Central memory CD4-positive, alpha-beta T cell (primary cell): ENCODE data around the gene NOS1AP.
"Not testable (repeated sequence)": the region's sequence is repeated elsewhere in the genome, so short reads cannot be mapped to it uniquely, and the experiment has no call there.

ENCODE experiments used
- DNase-seq: peaks from one replicate; pipeline ENCODE4 v3.0.0; 2022
- total RNA-seq, 3 experiments: gene quantifications; one replicate each; lab custom pipeline; 2026; lab: John Stamatoyannopoulos, UW

Gene NOS1AP
- 0 to 0.19 (median 0.04) reads per million in 3 experiments for total RNA-seq

DNA sequence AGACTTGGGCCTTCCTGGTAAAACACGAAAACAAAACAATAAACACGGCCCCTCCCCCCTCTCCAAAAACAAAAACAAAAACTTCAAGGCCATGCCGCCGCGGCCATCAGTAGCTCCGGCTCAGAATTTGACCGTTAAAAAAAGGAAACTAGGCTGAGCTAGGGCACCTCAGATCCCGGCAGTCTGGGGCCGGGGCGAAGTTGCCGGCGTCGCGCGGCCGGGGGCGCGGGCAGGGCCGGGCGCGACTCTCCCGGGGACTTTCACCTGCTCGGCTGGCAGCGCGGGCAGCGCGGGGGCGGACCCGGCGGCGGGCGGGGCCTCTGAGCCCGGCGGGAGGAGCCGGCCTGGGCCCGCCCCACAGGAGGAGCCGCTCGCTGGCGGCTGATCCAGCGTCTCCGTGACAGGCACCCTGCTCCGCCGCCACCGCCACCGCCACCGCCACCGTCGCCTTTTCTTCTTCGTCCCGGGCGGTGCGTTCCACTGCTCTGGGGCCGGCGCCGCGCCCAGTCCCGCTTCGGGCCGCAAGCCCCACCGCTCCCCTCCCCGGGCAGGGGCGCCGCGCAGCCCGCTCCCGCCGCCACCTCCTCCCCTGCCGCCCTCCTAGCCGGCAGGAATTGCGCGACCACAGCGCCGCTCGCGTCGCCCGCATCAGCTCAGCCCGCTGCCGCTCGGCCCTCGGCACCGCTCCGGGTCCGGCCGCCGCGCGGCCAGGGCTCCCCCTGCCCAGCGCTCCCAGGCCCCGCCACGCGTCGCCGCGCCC lies at the start of gene NOS1AP:
TSS of gene NOS1AP (plus strand) at position 358 of the 760 bp plus-strand sequence. CDS start 487 bp downstream, outside the sequence.
- peak; percentile 67 for DNase-seq

DNA sequence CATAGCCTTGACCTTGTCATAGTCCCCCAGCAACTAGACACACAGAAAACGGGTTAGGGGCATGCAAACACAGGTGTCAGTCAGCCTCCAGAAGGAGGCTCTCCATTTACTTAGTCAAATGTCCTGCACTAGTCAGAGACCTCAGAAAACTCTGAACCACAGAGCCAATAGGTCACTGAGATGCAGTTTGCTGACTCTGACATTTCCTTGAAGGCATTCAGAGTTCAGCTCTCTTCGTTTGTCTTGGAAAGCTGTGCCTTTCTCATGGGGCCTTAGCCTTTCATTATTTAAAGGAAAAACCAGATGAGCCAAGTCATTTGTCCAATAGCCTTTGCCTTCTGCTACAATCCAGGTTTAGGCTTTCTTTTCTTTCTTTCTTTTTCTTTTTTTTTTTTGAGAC lies 49.3 kb upstream of the NOS1AP start:
- DNase-seq: no peak

- DNase-seq: no peak
Measured at GRCh38 chr1:162021124-162021523, 48.4 kb upstream of the NOS1AP start.

DNA sequence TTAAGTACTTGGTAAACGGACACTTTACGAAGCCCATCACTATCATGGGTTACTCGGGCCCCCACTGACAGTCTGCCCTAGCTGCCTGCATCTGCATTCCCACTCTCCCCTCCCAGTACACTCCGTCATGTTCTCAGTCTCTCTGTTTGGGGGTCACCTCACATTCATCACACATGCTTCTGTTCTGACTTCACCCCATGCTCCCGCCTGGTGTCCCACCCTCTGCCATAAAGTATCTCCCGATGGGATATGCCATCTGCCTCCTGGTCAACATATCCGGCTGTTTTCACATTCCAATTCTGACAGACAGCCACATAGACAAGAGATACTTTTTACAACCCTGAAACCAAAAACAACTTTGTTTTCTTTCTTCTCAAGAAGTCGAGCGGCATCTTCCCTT lies 46.9 kb upstream of the NOS1AP start:
- DNase-seq: no peak

GRCh38 chr1:162023181-162023546 lies 46.3 kb upstream of the NOS1AP start:
- no peak for DNase-seq

DNA sequence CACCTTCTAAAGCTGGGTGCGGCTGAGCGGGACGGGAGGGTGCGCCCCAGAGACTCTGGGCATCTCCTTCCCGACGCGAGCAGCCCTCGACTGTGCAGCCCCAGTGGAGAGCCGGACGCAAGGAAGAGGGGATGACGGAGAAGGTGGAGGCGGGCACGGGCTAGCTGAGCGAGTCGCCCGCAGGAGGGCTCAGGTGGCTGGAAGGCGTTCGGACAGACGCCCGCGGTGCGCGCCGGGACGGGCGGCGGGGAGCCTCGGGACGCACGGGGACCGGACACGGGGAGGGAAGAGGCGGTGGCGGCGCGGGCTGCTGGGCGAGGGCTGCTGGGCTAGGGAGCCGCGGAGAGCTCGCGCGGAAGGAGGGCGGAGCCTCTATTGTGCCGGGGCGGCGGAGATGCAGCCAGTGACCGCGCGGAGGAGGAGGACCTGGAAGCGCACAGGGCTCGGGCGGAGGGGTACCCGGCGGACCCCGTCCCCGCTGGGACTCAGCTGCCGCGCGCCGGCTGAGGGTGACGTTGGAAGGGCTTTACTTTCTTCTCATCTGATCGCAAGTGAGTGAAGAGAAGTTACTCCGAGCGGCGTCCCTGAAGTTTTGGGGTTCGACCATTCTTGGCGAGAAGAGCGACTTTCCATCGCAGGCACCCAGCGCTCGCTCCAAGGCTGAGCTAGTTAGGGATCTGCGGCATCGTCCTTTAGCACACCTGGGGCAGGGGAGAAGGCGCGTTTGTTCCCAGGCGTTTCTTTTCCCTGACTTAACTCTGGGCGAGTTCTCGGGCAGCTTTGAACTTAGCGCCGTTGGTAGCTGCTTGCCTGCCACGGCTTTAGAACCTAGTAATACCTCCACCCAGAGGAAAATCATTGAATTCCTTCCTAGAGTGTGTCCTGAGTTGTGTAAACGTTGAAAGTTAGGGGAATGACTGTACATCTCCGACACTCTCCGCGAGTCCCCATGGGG lies 45.7 kb upstream of the NOS1AP start, which contains the start of gene OLFML2B:
TSS of gene OLFML2B (minus strand) at position 323 of the 955 bp plus-strand sequence. CDS start 439 bp downstream, outside the sequence.
- DNase-seq: peak; percentile 33

GRCh38 chr1:162025541-162025940 lies 44.0 kb upstream of the NOS1AP start:
- no peak for DNase-seq

GRCh38 chr1:162026881-162027280 lies 42.6 kb upstream of the NOS1AP start:
- no peak for DNase-seq

- DNase-seq: no peak
Measured at GRCh38 chr1:162028726-162029125, 40.8 kb upstream of the NOS1AP start.

DNA sequence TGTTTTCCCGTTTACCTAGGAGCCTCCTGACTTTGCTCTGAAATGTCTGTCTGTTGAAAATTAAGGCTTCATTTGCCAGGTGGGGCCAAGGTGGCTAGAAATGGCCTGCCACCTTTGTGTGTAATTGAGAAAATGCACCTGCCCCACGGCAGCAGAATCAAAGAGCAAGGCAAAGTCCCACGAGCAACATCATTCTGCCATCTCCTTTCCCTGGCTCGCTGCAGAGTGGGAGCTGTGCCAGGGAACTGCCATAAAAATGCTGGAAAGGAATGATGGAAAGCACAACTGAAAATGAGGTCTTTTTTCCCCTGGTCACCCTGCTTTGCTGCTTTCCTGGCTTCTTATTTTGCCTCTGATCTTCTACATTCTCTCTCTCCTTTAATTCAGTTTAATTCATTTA lies 40.3 kb upstream of the NOS1AP start:
- DNase-seq: no peak

DNA sequence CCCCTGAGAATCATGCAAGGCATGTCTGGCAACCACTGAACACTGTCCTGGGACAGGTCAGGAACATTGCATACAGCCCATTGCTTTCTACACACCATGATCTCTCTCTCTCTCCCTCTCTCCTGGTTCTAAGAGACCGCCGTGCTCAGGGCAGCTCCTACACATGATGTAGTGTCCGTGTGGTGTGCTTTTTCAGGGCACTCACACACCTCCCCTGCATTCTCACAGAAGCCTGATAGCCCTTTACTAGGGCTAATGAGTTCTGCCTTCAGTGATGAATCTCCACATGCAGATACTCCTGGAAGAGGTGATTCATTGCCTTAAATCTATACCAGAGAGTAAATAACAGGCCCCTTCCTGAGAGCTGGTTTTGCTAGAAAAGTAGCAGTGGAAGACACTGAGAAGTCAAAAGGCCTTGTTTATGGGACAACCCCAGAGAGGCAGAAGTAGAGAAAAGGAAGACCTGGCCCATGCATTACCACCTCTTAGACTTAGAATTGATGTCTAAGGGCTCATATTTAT lies 38.7 kb upstream of the NOS1AP start:
- DNase-seq: no peak

GRCh38 chr1:162033428-162033827 lies 36.1 kb upstream of the NOS1AP start:
- DNase-seq: no peak

DNA sequence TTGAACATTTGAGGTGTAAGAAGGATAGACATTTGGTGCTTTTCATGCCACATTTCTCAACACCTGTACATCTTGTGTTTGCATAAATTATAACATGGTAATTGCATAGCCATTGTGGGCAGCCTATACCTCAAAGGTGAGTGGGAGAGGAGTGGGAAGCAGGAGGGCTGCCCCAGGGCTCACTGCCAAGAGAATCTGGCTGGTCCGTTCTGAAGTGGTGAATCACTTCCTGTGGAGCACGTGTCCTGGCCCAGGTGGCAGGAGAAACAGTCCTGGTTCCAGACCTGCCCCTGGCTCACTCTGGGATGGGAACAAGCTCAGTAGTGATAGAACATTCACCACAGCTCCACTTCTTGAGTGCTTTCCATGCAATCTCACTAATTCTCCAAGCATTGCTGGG lies 34.2 kb upstream of the NOS1AP start:
- DNase-seq: no peak

DNA sequence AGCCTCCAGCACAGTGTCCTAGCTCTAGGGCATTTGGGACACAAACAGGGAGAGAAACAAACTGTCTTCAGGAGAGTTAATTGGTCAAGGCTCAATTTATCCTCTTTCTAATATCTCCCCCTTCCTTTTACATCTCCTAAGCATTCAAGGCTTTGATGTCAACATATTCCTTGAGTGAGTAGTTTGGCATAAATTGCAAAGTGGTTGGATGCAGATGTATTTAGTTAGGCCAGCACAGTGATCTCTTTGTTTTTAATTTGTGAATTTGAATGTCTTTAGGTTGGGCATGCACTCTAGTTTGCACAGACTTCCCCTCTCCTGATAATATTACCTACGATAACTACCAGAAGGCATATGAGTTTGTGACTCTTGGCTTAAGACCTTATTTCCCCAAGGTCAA lies 33.3 kb upstream of the NOS1AP start:
- no peak for DNase-seq

GRCh38 chr1:162038624-162039023 lies 30.9 kb upstream of the NOS1AP start:
- no peak for DNase-seq

DNA sequence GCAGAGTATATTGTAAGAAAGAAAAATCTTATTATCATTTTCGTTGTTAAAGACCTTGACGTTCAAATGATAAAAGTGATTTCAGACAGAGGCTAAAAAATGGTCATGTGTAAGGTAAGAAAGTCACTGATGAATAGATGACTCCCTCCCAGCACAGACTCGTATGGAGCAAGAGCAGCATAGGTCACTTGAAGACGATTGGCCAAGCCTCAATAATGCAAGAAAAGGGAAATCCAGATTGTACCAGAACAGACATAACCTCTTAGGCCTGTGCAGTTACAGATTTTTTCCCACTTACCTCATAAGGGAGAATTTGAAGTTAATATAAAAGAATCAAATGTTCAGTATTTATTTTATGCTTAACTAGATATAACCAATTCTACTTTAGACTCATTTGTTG lies 29.5 kb upstream of the NOS1AP start:
- DNase-seq: no peak

DNA sequence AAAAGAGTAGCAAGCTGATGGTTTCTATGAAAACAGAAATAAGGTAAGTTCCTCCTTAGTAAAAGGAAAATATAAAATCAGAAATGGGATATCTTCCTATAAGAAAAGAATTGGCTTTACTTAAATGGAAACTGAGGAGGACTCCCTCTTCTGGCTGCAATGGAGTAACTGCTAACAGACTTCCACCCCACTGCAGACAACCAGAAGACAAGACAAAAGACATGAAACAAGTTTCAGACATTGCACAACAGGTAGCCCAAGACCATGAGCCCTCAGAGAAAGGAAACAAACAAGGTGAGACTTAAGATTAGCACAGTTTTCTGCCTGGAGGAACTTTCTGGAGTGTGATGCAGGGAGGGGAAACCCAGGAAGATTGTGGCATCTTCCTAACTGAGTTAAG lies 28.8 kb upstream of the NOS1AP start:
- no peak for DNase-seq

DNA sequence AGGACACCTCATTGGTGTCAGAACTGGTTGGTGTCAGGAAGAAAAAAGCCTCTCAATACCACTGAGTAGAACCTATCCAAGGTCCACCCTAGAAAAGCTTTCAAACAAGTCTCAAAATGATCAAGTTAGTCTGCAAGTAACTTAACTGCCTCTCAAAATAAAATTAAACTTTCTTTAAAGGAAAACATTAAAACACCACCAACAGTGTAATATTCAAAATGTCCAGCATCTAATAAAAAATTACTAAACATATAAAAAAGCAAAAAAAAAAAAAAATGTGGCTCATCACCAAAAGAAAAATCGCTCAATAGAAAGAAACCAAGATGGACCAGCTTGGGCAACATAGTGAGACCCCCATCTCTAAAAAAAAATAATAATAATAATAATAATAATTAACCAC lies 27.1 kb upstream of the NOS1AP start:
- no peak for DNase-seq

GRCh38 chr1:162046921-162047320 lies 22.6 kb upstream of the NOS1AP start:
- no peak for DNase-seq

DNA sequence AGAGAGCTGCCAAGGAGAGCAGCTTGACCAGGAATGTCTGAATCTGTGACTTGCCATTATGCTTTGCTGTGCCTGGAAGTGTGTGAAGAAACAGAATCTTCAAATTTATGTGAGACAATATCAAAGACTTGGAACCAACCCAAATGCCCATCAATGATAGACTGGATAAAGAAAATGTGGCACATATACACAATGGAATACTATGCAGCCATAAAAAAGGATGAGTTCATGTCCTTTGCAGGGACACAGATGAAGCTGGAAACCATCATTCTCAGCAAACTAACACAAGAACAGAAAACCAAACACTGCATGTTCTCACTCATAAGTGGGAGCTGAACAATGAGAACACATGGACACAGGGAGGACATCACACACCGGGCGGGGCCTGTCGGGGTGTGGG lies 15.5 kb upstream of the NOS1AP start:
- DNase-seq: not testable (repeated sequence)

- no peak for DNase-seq
Measured at GRCh38 chr1:162055062-162055461, 14.4 kb upstream of the NOS1AP start.

DNA sequence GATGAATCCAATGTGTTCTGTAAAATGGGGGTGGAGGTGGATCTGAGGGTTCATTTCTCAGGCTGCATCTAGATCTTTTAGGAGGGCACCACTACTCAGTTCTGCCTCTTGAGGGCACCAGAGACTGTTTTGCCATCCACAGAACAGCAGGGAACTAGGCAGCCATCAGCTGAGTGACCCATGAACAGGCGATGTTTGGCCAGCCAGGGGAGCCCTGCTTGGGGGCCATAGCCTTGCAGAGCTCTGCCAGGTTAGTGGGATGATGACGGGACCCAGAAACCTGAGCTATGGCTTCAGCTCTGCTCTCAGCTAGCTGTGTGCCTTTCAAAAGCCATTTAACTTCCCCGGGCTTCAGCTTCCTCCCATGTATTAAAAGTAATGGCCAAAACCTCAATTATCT lies 13.4 kb upstream of the NOS1AP start:
- peak; percentile 12 for DNase-seq

DNA sequence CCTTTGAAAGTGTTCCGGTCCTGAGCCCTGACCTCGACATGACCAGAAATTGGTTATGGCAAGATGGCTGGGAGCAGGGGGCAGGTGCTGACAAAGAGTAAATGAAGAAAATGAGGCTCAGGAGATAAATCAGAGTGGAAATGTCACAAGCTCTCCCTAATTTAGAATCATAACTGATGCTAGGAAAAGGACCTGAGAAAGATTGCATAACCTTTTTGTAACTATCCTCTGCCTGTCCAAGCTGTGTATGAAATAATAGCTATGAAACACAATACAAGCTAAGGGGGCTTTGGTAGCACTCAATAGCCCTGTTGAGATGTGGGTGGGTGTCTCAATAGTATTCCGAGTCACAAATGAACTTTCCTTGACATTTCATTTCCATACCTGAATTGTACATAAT lies 12.9 kb upstream of the NOS1AP start:
- no peak for DNase-seq
